NCI-H1436 treated with DMSO at 0.1 percent for 48 hours (cell line): ENCODE data around the gene ATP5IF1.

Source experiments
- DNase-seq: peaks from one replicate; lab custom pipeline; 2025; lab: John Stamatoyannopoulos, UW

ATP5IF1 gene

DNA sequence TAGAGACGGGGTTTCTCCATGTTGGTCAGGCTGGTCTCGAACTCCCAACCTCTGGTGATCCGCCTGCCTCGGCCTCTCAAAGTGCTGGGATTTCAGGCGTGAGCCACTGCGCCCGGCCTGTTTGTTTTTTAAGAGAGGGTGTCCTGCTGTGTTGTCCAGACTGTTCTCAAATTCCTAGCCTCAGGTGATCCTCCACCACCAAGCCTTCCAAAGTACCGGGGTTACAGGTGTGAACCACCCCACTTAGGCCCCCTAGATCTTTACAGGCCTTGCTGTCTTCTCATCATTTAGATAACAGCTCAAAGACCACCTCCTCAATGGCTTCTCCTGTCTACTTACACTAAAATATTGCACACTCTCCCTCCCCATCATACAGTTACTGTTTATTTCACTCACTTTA lies 29.7 kb downstream of the ATP5IF1 start:
- DNase-seq: no peak

DNA sequence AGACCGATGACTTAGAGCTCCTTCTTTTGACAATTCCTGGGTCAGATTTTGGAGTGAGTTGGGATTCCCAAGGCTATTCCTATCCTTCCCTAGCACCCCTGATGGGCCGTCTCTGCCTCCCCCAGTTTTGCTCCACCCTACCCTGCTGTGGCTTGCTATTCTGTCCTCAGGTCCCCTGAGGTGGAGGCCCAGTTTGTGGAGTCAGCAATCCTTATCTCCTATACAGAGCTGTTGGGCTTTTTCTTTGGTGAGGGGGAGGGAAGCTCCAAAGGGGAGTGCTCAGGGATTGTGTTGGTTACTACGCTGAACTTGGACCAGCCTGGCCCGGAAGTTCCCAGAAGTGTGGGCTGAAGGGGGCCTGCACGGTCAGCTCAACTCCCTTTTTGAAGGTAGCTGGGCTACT lies 31.0 kb downstream of the ATP5IF1 start:
- DNase-seq: no peak

DNA sequence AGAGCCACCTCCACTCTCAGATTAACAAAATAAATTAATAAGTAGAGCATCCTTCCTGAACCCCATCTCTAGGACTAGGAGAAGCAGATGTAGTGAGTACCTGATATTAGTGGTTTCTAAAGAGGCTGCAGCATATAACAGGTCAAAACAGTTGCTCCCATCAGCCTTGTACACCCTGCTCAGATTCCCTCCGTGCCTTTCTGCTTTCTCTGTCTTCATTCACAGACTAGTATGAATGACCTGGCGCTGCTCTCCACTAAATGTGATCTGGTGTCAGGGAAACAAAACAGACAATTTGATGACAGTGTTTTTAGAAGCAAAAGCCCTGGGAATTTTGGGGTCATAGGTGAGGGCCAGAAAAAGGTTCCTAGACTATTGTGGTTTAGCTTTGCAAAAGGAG lies 31.7 kb downstream of the ATP5IF1 start:
- no peak for DNase-seq

- no peak for DNase-seq
These were observed 33.6 kb downstream of the ATP5IF1 start for GRCh38 chr1:28269529-28269928.

GRCh38 chr1:28272215-28272852 lies 36.4 kb downstream of the ATP5IF1 start:
- DNase-seq: no peak

DNA sequence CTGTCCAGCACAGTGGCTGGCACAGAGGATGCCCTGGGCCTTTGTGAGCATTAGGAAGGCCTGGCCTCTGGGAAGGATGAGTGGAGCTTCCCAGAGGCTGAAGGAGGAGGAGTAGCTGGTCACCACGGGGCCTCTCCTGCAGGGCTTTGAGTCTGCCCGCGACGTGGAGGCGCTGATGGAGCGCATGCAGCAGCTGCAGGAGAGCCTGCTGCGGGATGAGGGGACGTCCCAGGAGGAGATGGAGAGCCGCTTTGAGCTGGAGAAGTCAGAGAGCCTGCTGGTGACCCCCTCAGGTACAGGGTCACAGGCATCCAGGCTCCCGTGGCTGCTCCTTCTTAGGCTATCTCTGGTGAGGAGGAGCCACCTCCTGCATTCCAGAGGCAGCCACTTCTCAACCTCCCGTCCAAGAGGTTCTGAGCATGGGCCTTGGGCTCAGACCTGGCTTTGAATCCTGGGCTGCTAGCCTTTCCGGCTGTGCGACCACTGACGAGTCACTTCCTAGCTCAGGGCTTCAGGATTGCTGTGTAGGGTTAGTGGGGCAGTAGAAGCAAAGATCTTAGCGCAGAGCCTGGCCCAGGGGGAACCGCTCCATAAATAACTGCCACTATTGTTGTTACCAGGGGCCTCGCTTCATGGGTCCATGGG lies 37.4 kb downstream of the ATP5IF1 start:
- no peak for DNase-seq

- no peak for DNase-seq
These were observed 42.8 kb downstream of the ATP5IF1 start for GRCh38 chr1:28278763-28279162.

GRCh38 chr1:28279721-28280120 lies 43.8 kb downstream of the ATP5IF1 start:
- DNase-seq: no peak

DNA sequence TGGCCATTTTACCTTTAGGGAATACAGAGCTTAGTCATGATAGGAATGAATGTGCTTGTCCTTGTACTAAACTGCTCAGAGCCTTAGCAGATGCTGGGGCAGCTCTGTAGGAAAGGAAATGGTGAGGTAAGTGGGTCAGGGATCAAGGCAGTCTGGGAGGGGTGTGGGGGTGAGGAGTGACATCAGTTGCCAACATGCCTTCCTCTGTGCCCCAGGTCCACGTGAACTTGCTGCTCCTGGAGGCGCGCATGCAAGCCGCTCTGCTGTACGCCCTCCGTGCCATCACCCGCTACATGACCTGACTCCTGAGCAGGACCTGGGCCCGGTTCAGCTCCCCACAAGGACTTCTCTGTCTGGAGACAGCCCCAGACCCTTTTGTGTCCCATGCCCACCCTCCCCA lies 44.6 kb downstream of the ATP5IF1 start:
- DNase-seq: no peak

DNA sequence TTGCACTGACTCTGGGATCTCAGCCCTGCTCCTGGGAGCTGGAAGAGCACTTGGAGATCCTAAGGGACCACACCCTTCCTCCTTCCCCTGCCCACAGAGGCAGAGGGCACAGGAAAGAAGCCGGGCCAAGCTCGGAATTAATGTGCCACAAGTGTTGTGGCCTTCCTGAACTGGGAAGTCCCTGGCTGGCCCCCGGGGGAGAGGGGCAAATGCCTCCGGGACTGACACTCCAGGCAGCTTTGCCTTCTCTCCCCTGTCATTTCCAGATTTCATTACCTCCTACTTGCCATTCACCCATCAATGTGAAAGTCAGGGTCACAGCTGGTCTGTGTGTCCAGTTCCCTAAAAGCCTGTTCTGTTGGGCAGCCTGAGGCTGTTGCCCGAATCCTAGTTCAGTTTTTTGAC lies 45.1 kb downstream of the ATP5IF1 start:
- DNase-seq: no peak

DNA sequence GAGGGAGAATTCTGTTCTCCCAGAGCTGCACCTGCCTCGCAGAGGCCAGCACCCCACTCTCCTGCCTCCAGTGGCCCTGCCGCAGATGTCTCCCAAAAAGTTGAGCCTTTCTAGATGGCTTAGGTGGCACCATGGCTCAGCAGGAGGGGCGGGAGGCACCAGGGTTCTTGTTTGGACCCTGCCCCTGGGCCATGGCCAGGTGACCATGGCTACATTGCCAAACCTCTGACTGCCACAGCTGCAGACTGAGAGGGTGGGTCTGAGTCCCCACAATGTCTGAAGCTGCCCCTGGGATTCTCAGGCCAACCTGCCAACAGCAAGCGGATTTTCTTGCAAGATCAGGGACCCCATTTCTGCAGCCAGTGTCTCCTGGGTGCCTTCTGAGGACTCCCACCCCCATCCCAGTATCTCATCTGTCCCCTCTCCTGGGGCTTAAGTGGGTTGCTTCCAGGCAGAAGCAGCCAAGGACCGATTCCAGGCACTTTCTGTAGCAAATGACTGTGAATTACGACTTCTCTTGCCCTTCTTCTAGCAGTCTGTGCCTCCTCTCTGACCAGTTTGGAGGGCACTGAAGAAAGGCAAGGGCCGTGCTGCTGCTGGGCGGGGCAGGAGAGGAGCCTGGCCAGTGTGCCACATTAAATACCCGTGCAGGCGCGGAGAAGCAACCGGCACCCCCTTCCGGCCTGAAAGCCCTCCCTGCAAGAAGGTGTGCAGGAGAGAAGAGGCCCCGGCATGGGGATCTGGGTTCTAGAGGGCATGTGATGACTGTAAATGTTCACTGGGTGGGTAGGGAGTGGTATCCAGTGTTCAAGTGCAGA lies 45.9 kb downstream of the ATP5IF1 start:
- DNase-seq: no peak

DNA sequence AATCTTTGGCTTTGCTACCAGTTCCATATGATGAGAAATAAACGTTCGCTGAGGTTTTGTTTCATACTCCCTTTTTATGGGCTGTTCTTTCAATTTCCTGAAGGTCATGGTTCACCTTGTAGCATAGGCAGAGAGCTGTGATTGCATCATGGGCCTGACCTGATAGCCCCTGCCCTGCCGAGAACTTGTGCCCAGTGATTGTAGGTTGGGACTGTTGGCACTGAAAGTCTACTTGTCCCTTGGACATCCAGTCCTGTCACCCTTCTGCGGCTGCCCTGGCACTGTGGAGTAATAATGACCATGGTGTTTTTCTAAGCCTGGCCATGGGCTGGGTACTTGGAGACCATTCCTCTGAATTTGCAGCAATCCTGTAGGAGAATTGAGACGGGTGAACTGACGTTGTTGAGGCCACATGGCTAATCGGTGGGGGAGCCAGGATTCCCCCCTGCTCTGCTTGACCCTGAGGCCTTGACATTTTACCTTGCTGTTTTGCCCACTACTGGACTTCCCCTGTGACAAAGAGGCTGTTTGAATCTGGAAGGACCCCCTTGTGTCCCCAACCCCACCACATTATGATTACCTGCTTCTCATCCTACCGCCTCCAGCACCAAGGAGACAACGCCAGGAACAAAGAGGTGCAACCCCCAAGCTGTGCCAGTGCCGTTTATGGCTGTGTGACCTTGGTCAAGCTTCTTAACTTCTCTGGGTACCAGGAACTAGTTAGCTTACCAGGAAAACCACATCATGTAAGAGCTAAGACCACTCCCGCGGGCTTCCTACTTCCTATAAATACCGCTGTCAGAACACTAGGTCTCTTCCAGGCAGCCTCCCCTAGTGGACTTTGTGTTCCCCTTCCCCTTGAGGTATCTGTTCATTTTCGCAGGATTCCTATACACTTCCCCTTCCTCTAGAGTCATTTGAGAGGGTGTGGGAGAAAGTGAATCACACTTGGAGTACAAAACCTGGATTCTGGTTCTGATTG lies 46.8 kb downstream of the ATP5IF1 start:
- DNase-seq: no peak

DNA sequence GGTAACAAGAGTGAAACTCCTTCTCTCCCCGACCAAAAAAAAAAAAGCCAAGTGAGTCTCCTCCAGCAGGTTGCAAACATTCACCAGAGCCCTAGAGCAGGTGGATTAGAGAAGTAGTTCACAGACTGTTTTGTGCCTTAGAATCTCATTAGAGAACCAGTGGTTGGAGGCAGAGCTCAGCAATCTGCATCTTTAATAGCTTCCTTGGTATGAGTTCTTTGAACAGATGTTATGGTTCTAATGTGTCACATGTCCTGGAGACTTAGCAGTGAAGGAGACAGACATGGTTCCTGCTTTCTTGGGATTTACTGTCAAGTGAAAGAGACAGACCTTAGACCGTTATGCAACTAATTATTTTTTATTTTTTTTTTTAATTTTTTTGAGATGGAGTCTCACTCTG lies 50.2 kb downstream of the ATP5IF1 start:
- no peak for DNase-seq
